Stimulated activated CD4-positive, alpha-beta T cell treated with anti-CD3 and anti-CD28 coated beads, Interleukin-12 subunit alpha, Interleukin-12 subunit beta, amount 100 ng/mL, for 24 hours (primary cell): Measurements from ENCODE around the gene GAGE13.
"Not testable (repeated sequence)": the region's sequence is repeated elsewhere in the genome, so short reads cannot be mapped to it uniquely, and the experiment has no call there.

Experiments
- DNase-seq, 2 experiments: peaks; one replicate each; pipeline ENCODE4 v3.0.0-alpha.2; 2020; ENCODE audit warnings: low read depth in 2 of 2

Gene GAGE13

GRCh38 chrX:49330421-49330820, 961 bp upstream of the GAGE13 start:
- not testable (repeated sequence) for DNase-seq

GRCh38 chrX:49331841-49332240, 459 bp downstream of the GAGE13 start:
- not testable (repeated sequence) for DNase-seq

- not testable (repeated sequence) for DNase-seq
Observed at GRCh38 chrX:49341449-49341848, 10.1 kb downstream of the GAGE13 start.

- not testable (repeated sequence) for DNase-seq
Observed at GRCh38 chrX:49344496-49345175, 13.3 kb downstream of the GAGE13 start.

GRCh38 chrX:49345402-49345801, 14.0 kb downstream of the GAGE13 start:
- DNase-seq = not testable (repeated sequence)

GRCh38 chrX:49346150-49346549, 14.8 kb downstream of the GAGE13 start:
- not testable (repeated sequence) for DNase-seq
